Activated B cell treated with CpG ODN at 0.5 μM for 24 hours (primary cell): Measurements from ENCODE around the gene CD8A. TPM values are rescaled to one million over a fixed set of nuclear protein-coding genes. Genes with fewer than 3 reads are reported as not detected.

Source experiments
- ATAC-seq: fragments of 200-7000 bp; cut with Tn5 transposase; one replicate; pipeline ENCODE4 v1.10.0; 2021; ENCODE audit warnings: low read depth, mild to moderate bottlenecking, moderate library complexity
- CTCF ChIA-PET: fragments of 350-600 bp; sonication (Branson Sonifier 250); formaldehyde crosslinking; loops from one replicate; lab custom pipeline; 2021; ENCODE audit warnings: antibody characterized with exemption; lab: Charles Lee
- POLR2A ChIA-PET: fragments of 350-600 bp; sonication (Branson Sonifier 250); formaldehyde crosslinking; loops from one replicate; lab custom pipeline; 2021; ENCODE audit warnings: antibody characterized with exemption; lab: Charles Lee
- DNase-seq: peaks from one replicate; pipeline ENCODE4 v3.0.0; 2022
- H3K27ac Mint-ChIP-seq: one replicate; pipeline ENCODE4 v1.8.0; 2020; ENCODE audit warnings: mixed read lengths
- H3K27me3 Mint-ChIP-seq: one replicate; pipeline ENCODE4 v1.8.0; 2021; ENCODE audit warnings: mixed read lengths
- H3K36me3 Mint-ChIP-seq: one replicate; pipeline ENCODE4 v1.8.0; 2021; ENCODE audit warnings: low read depth, mixed read lengths
- H3K4me1 Mint-ChIP-seq: one replicate; pipeline ENCODE4 v1.8.0; 2021; ENCODE audit warnings: mixed read lengths
- H3K4me3 Mint-ChIP-seq: one replicate; pipeline ENCODE4 v1.8.0; 2020; ENCODE audit warnings: mild to moderate bottlenecking, mixed read lengths
- H3K9me3 Mint-ChIP-seq: one replicate; pipeline ENCODE4 v1.8.0; 2020; ENCODE audit warnings: mixed read lengths
- CTCF ChIP-seq: fragments of 200-600 bp; IDR thresholded peaks from one replicate; pipeline ENCODE4 v1.8.0; 2022; ENCODE audit warnings: antibody characterized with exemption, mild to moderate bottlenecking
- intact Hi-C: fragments of 100-400 bp; cut with micrococcal nuclease; formaldehyde crosslinking; loops from one replicate; pipeline ENCODE4 v1.15.1; 2024
- total RNA-seq: library from RNA; stranded (reverse); gene quantifications from 2 replicates; pipeline ENCODE4 v1.2.3, GENCODE V29; 2022

The CD8A gene
- total RNA-seq, 1 donor from 2014 or later, result 0.18 TPM

DNA sequence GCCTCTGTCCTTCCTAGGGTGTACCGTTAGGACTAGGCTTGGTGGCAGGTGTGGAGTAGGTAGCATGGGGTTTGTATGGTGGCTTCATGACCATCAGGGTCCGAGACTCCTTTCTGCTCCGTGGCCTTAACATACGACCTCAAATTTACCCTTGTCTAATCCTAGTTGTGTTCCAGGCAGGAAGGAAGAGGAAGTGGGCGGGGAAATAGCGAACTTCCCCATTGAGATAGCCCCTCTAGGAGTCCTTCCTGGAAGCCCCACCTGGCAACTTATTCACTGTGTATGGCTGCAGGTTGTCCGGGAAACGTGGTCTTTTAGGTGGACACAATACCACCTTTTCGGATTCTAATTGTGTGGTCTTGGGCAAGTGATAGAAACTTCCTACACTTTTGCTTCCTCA is 9.3 kb downstream of the CD8A start:
- DNase-seq, result no peak
- intact Hi-C loops, result no loop called here
- TF ChIP-seq CTCF, result no peak
- H3K27ac Mint-ChIP-seq, result no peak overlapping the region
- no peak overlapping the region for H3K4me3 Mint-ChIP-seq
- no peaks in the 10 kb centered on the region for H3K27me3 Mint-ChIP-seq
- POLR2A ChIA-PET, result no interaction called here
- peaks cover 7% of the 10 kb centered on the region for H3K36me3 Mint-ChIP-seq
- H3K4me1 Mint-ChIP-seq, result peaks cover 23% of the 10 kb centered on the region
- CTCF ChIA-PET, result no interaction called here
- H3K9me3 Mint-ChIP-seq, result no peaks in the 10 kb centered on the region
- ATAC-seq, result no peak

GRCh38 chr2:86779971-86780370 is 10.7 kb downstream of the CD8A start:
- Mint-ChIP-seq H3K9me3 (no peaks in the 10 kb centered on the region), H3K4me3 (no peak overlapping the region), H3K27me3 (no peaks in the 10 kb centered on the region), H3K4me1 (peaks cover 23% of the 10 kb centered on the region), H3K27ac (no peak overlapping the region), H3K36me3 (peaks cover 15% of the 10 kb centered on the region)
- DNase-seq (no peak), ATAC-seq (no peak)
- TF ChIP-seq CTCF, result no peak
- CTCF ChIA-PET, result no interaction called here
- POLR2A ChIA-PET, result no interaction called here
- intact Hi-C loops, result no loop called here

DNA sequence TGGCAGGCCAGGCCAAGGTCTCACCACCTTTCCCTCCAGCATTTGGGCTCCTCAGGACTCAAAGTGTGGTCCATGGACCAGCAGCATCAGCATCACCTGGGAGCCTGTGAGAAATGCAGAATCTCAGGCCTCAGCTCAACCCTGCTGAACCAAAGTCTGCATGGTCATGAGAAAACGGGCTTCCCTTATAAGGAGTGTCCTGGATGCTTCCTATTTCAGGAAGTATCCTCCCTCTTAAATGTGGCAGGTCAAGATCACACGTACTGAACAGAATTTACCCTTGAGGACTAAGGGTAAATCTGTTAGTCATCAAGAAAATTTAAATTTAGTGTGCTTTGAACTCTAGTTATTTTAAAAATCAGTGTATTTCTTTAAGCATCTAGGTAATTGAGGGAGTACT is 11.8 kb downstream of the CD8A start:
- intact Hi-C loops, result no loop called here
- ATAC-seq, result no peak
- CTCF ChIA-PET, result no interaction called here
- no peak for DNase-seq
- POLR2A ChIA-PET, result no interaction called here
- Mint-ChIP-seq H3K4me3 (no peak overlapping the region), H3K36me3 (peaks cover 25% of the 10 kb centered on the region), H3K4me1 (peaks cover 15% of the 10 kb centered on the region), H3K27ac (no peak overlapping the region), H3K9me3 (no peaks in the 10 kb centered on the region), H3K27me3 (no peaks in the 10 kb centered on the region)
- no peak for TF ChIP-seq CTCF

GRCh38 chr2:86776532-86776931 is 14.2 kb downstream of the CD8A start:
- Mint-ChIP-seq H3K4me1 (peaks cover 4% of the 10 kb centered on the region), H3K9me3 (no peaks in the 10 kb centered on the region), H3K4me3 (no peak overlapping the region), H3K27me3 (no peaks in the 10 kb centered on the region), H3K27ac (no peak overlapping the region), H3K36me3 (peaks cover 48% of the 10 kb centered on the region)
- DNase-seq (no peak), ATAC-seq (no peak)
- no peak for TF ChIP-seq CTCF
- intact Hi-C loops, result no loop called here
- POLR2A ChIA-PET, result interaction anchor here (0.6 kb wide), 1 partner anchor 222 kb away, joined by 6 read pairs; no protein-coding TSS in a partner anchor
- CTCF ChIA-PET, result no interaction called here

DNA sequence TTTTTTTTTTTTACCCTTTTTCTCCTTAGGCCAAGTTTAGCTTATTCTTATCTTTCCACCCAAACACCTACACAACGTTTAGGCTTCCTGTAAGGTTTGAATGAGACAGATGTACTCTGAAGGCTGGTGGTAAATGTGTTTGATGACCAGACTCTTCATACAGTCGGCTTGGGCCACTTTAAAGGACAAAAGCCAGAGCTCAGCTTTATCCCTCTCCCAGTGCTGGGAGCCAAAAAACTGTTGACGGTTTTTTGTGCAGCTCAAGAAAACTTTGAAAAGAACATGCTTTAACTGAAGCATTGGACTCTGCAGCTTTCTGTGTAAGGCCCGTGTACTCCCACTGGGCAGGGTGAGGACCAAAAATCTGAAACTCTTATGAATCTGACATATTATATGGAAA is 15.4 kb downstream of the CD8A start:
- no peak for TF ChIP-seq CTCF
- Mint-ChIP-seq H3K4me3 (no peak overlapping the region), H3K9me3 (no peaks in the 10 kb centered on the region), H3K27ac (no peak overlapping the region), H3K27me3 (no peaks in the 10 kb centered on the region), H3K36me3 (peaks cover 60% of the 10 kb centered on the region), H3K4me1 (no peaks in the 10 kb centered on the region)
- ChIA-PET CTCF (no interaction called here), POLR2A (no interaction called here)
- DNase-seq (no peak), ATAC-seq (no peak)
- intact Hi-C loops, result no loop called here
